Activated CD4-positive, alpha-beta T cell treated with anti-CD3 and anti-CD28 coated beads, Interleukin-2, Interleukin-6, amounts not matched to agents 100 ng/mL and 50 ng/mL, durations not matched to agents 16 hours and 8 hours (primary cell): ENCODE results near the gene NAXE.
"Not testable (repeated sequence)": the region's sequence is repeated elsewhere in the genome, so short reads cannot be mapped to it uniquely, and the experiment has no call there.

Source experiments
- DNase-seq: peaks from one replicate; pipeline ENCODE4 v3.0.0-alpha.2; 2020

Gene NAXE

DNA sequence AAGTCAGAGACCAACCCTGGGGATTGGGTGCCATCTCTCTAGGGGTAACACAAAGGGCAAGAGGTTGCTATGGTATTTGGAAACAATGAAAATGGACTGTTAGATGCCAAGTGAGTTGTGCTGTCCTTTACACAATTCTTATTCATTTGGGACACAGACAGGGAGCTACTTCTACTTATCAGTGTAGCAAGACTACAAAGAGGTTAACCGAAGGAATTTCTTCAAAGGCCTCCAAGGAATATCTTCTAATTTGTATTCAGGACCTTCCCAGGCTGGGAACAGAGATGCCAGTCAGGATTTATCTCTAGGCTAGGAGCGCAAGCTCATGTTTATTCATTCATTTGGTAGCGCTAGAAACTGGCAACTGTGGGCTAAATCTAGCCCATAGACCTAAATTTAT lies 2.6 kb downstream of the NAXE start:
- no peak for DNase-seq

DNA sequence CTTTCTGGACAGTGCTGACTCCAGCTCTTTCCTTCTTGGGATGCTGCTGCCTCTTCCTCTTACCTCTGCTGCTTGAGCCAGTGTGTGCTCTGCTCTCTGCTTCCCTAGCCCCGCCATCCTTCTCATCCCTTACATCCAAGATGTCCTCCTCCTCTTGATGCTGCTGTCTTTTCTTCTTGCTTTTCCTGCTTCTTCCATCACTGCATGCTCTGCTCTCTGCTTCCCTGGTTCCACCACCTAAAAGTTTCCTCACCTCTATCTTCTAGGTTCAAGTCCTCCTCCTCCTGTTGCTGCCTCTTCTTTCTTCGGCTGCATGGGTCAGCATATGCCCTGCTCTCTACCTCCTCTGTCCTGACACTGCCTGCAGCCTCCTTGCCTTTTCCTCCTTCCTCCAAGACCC lies 3.4 kb downstream of the NAXE start:
- DNase-seq: no peak

DNA sequence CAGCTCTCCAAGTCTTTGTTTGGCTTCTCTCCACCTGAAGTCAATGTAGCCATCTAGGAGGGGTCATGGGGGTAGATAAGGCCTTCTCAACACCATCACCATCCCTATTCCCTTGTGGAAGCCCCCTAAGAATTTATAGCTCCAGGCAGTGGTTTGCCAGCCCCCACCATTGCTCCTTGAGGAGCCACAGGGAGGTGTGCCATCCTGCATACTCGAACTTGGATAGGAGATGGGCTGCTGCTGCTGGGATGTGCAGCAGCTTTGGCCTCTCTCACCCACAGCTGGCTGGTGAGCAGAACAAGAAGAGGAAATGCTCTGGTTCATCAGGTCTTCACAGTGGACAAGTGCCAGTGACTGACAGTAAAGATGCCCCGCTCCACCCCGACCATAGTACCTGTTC lies 4.8 kb downstream of the NAXE start:
- no peak for DNase-seq

DNA sequence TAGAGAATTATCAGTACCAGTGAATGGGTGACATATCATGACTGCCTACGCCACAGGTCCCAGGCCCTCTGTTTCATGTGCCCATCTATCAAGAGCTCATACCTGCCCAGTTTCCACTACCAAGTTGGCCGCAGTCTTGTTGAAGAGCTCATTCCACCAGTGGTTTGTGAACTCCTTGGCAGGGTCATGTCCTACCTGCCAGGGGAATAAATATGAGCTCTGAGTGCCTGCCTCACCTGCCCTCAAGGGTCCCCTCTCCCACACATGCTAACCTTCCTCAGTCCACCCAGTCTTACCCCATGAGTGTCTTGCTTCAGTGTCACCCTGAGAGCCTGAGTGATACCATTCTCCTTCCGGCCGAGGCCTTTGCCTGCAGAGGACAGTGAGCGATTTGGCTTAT lies 6.5 kb downstream of the NAXE start:
- DNase-seq: no peak

DNA sequence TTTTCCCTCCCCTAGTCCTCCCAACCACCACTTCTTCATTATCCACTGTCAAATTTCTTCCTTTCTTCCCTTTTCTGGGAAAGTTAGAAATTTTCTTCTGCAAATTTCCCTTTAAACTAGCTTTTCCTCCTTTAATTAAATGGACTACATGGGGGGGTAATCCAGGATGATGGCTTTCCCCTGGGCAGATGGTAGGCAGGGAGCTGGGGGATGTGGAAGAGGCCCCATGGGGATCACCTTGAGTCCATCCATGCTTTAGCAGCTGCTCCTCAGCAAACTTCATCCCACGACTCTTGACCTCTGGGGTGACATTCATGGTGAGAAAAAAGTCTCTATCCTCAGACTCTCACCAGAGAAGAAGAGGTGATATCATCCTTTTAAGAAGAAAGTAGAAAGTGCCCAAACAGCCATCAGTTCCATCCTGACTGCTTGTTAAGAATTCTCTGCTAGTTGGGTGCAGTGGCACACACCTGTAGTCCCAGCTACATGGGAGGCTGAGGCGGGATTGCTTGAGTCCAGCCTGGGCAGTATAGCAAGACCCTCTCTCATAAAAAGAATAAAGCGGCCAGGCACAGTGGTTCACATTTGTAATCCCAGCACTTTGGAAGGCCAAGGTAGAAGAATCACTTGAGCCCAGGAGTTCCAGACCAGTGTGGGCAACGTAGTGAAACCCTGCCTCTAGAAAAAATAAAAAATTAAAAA lies 7.3 kb downstream of the NAXE start:
- no peak for DNase-seq

DNA sequence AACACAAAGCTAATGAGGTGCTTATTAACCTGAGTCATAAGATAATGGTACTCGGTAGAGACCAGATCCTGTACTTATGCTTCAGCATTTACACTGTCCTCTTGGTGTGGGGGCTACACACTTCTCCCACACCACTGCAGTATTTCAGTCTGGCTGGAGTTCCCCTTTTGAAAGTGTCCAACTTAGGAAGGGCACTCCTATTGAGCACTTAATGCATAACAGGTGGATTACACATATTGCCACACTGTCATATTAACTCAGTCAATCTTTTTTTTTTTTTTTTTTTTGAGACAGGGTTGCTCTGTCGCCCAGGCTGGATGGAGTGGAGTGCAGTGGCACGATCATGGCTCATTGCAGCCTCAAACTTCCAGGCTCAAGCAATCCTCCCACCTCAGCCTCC lies 8.2 kb downstream of the NAXE start:
- DNase-seq: peak; percentile 63

DNA sequence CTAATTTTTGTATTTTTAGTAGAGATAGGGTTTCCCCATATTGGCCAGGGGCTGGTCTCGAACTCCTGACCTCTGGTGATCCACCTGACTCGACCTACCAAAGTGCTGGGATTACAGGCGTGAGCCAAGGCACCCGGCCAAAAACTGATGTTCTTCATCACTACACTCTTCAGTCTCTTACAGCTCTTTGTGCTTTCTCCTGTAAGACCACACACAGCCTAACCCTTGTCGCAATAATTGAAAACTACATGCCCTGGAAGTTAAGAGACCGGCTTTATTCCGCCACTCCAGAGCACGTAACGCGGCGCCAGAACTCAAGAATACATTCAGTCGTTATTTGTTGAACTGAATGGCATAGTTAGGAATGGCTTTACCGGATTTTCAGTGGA lies 9.2 kb downstream of the NAXE start:
- no peak for DNase-seq

DNA sequence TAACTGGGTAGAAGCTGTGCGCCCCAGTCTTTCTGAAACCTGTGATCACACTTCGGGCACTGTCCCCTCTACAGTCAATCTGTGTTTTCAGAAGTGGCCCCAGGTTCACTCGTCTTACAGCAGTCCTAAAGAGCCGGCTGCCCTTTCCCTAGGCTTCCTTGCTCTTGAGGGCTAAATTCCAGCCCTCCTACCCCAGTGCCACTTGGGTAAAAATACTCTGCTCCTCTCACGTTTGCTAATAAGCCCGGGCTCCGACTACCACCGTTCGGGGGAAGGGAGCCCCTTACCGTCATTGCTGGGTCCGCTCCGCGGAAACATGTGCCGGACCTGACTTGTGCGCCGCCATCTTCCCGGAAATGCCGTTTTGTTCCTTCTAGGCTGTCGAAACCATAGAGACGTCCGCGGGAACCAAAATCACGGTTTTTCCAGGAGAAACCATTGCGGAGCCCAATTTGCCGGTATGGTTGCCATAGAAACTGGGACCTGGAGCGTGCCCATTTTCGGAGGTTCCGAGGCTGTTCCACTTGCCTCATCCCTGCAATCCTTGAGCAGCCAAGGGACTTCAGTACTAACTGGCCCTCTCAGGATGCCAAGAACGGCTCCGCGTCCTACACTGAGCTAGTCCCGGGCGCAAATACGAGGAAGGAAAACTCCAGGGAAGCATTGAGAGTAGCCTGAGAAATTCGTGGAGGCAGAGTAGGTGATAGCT lies 9.7 kb downstream of the NAXE start, which contains the start of gene GPATCH4:
Gene GPATCH4 (minus strand): TSS at position 358 of the 709 bp plus-strand sequence.
- peak; percentile 90 for DNase-seq

DNA sequence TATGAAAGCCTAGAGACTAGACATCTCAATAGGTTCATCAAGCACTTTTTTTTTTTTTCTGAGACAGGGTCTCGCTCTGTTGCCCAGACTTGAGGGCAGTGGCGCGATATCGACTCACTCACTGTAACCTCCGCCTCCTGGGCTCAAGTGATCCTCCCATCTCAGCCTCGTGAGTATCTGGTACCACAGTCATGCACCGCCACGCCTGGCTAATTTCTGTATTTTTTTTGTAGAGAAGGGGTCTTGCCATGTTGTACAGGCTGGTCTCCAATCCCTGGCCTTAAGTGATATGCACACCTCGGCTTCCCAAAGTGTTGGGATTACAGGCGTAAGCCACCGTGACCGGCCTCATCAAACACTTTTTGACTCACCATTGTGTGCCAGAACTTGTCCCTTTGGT lies 10.3 kb downstream of the NAXE start:
- DNase-seq: no peak

DNA sequence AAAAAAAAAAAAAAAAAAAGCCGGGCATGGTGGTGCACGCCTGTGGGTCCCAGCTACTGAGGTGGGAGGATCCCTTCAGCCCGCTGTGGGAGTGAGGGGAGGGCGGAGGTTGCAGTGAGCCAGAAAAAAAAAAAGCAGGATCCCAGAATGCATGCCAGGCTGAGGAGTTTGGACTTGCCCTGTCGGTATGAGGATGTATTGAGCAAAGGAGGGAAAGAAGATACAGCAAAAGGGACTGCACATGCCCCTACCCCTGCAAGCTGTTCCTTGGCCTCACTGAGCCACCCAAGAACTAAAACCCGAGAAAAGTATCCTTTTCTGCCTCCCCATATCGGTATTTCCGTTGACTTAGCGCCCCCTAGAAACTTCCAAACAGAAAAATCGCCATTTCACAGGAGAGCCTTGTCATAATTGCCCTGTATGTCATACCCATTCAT lies 11.0 kb downstream of the NAXE start:
- peak; percentile 52 for DNase-seq

DNA sequence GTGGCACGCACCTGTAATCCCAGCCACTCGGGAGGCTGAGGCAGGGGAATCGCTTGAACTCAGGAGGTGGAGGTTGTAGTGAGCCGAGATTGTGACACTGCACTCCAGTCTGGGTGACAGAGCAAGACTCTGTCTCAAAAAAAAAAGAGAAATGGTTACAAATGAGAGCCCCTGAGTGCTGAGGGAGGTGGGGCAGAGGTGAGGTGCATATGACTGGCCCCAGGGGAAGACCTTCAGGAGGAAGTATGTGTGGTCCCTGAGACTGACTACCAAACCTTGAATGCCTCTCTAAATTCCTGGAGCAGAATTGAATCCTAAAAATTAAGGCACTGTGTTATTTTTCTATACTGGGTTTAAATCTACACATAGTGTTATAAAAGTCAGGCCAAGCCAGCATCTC lies 15.8 kb downstream of the NAXE start:
- not testable (repeated sequence) for DNase-seq

DNA sequence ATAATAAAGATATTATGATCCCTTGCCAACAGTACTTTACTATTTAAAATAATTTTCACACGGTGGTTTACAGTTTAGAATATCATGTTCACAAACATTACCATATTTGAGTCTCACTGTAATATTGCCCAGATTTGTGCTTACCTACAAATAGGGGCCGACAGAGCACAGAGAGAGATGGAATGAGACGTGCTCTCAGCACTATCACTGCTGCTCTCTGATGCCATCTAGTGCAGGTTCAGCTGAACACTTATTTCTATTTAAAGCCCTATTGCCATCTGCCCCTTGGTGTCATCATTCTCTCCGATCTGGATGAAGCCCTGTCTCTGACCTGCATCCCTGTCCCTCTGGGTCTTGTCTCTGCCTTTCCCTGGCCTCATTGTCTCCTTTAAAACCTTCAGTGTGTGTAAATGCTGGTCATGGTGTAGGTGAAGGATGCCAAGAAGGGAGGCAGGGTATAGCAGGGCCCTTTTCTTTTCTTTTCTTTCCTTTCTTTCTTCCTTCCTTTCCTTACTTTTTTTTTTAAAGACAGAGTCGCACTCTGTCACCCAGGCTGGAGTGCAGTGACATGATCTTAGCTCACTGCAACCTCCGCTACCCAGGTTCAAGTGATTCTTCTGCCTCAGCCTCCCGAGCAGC lies 16.6 kb downstream of the NAXE start:
- DNase-seq: peak; percentile 80

DNA sequence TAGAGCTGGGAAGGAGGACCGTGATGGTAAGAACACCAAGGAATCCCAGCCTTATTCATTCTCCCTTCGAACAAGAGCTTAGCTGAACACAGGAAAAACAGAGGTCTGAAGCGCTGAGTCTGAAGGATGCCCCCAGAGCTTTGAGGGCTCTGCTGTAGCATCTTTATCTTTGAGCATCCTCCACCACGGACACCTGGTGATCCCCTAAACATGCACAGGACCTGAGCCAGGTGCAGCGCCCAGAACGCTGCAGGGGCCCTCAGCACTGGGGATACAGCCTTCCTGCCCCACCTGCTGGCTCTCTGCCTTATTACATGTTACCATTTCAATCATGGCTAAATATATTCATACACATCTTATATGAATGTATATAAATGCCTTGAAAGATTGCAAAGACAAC lies 17.4 kb downstream of the NAXE start:
- peak; percentile 62 for DNase-seq

DNA sequence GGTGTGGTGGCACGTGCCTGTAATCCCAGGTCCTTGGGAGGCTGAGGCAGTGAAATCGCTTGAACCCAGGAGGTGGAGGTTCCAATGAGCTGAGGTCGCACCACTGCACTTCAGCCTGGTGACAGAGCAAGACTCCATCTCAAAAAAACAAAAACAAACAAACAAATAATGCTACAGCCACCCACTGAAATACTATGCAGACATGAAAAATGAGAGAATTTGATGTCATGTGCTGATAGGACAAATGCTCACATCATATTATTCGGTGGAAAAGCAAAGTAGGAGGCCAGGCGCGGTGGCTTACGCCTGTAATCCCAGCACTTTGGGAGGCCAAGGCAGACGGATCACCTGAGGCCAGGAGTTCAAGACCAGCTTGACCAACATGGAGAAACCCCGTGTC lies 18.5 kb downstream of the NAXE start:
- DNase-seq: not testable (repeated sequence)

DNA sequence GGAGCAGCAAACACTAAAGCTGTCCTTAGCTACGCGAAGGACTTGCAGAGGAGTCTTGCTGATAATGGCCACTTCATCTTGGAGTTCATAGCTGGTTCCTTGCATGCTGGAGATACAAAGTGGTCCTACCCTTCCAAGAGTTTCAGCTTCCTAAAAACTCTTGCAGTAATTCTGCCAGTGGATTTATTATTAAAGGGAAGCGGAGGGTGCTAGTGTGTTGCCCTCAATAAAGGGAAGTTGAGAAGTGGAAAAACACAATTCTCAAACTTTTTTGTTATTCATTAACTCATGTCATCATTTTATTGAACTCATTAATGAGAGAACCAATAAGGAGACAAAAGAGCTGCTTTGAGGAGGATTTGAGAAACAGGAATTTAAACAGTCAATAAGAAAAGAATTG lies 21.1 kb downstream of the NAXE start:
- DNase-seq: no peak

DNA sequence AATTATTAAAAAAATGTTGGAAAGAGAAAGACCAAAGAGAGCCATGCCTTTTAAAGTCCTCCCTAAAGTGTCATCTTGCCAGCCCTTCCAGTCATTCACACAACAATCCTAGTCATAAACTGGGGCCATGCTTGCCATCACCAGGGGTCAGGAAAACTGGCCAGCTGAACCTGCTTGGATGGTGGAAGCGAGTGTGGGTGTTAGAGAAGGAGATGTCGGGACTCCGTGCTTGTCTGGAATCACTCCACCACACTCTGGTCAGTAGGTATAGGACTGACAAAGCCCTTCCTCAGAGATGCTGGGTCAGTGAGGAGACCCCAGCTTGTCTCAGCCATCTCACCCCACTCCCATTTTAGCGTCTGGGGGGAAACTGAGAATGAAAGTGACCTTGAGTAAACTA lies 24.4 kb downstream of the NAXE start:
- DNase-seq: no peak

DNA sequence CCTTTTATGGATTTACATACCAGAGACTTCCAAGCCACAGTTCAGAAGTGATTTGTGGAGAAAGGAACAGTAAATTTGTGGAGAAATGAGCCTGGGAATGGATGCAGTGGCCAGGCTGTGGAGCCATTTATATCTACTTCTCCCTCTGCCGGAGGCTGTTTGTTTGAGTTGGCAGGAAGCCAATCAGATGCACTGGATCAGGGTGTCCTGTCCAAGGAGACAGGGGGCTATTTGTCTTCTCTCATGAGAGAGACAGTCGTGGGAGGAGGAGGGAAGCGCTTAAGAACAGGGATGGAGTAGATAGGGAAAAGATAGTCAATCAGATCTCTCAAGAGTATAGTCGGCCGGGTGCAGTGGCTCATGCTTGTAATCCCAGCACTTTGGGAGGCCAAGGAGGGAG lies 24.9 kb downstream of the NAXE start:
- no peak for DNase-seq

DNA sequence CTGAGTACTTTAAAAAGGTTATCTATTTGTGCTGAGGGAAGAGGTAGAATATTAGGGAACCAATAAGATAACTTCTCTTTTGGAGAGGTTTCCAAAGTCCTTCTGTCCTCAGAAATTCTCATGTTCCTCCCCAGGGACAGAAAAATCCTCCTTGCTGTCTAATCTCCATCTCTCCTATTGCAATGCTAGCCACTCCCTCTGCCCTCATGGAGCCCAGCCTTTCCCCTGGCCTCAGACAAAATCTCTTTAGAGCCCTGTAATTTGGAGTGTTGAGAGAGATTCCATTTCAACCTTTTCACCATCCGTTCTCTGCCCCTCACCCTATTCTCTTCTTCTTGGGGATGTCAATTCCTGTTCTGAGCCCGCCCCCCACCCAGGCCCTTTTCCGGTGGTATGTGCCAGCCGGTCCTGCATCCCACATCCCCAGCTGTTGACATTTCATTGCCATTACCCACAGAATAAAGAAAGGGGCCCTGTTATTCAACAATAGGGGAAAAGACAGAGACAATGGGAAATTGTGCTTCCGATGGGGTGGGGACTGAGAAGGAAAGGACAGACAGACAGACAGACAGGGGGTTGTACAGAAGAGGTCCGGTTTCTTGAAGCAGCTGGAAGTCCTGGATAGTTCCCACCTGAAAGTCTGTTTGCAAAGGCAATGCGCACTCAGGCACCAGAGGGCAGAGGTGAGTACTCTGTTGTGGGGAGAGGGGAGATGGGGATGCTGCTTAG lies 27.4 kb downstream of the NAXE start, which contains the start of gene HAPLN2:
Gene HAPLN2 (plus strand): TSS at position 563 of the 729 bp plus-strand sequence. CDS start 4,076 bp downstream, outside the sequence.
- DNase-seq: peak; percentile 29

DNA sequence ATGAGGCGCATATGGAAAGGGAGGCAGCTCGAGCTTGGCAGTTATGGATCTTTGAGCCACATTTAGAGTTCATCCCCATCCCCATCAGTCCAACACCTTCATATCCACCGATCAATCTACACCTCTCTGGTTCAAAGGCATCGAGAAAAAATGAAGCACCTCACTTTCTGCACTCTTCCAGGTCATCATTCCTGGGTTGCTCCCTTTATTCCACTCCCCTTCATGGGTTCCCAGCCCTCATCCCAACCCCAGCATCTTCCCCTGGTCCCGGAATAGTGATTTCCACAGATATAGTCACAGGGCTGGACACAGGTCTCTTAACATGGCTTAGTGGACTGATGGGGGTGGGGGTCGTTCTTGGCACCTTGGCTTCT lies 28.0 kb downstream of the NAXE start:
- DNase-seq: no peak

DNA sequence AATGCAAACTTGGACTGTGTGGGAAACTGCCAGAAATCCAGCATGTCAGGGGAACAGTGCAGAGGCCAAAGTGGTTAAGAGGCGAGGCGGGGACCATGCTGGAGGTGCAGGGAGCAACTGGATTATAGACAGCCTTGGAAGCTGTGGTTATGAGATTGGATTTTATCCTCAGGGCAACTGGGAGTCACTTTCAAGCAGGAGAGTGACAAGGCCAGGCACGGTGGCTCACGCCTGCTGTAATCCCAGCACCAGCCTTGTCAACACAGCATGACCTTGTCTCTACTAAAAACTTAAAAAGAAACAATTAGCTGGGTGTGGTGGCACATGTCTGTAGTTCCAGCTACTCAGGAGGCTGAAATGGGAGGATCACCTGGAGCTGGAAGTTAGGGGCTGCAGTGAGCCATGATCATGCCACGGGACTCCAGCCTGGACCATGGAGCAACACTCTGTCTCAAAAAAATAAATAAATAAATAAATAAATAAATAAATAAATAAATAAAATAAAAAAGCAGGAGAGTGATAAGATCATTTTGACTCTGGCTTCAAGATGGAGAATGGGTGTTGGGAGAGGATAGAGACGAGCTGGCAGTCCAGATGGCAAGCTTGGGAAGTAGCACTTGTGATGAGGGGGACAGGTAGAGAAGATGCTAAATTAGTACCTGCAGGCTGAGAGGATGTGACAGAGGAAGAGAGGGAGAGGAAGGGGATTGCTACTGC lies 31.2 kb downstream of the NAXE start:
- no peak for DNase-seq

DNA sequence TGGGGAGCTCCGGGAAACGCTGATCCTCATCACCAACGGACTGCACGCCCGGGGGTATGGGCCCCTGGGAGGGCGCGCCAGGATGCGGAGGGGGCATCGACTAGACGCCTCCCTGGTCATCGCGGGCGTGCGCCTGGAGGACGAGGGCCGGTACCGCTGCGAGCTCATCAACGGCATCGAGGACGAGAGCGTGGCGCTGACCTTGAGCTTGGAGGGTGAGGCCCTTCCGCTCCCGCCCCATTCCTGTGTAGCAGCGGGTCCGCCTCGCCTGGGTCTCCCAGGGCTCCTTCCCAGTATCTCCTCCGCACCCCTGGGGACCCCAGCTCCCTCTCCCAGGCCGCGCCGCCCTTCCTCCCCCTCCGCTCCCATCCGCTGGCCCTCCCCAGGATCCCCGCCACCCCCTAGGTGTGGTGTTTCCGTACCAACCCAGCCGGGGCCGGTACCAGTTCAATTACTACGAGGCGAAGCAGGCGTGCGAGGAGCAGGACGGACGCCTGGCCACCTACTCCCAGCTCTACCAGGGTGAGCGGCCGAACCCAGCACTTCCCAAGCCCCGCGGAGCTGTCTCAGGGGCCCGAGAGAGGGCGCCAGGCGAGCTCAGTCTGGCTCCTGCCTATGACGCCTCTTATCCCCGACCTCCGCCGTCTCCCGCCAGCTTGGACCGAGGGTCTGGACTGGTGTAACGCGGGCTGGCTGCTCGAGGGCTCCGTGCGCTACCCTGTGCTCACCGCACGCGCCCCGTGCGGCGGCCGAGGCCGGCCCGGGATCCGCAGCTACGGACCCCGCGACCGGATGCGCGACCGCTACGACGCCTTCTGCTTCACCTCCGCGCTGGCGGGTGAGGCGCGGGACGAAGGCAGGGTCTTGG lies 32.6 kb downstream of the NAXE start:
- DNase-seq: peak; percentile 59
